Stimulated activated CD4-positive, alpha-beta T cell treated with anti-CD3 and anti-CD28 coated beads, TNF-alpha, amount 100 ng/mL, for 4 hours (primary cell): ENCODE data around the gene TTPAL.
A peak's percentile ranks its signal among the peaks of the same experiment; 100 is the strongest.

ENCODE experiments used
- DNase-seq, 3 experiments: peaks; one replicate each; pipeline ENCODE4 v3.0.0-alpha.2; 2020; ENCODE audit warnings: low read depth in 3 of 3

TTPAL gene, protein sequence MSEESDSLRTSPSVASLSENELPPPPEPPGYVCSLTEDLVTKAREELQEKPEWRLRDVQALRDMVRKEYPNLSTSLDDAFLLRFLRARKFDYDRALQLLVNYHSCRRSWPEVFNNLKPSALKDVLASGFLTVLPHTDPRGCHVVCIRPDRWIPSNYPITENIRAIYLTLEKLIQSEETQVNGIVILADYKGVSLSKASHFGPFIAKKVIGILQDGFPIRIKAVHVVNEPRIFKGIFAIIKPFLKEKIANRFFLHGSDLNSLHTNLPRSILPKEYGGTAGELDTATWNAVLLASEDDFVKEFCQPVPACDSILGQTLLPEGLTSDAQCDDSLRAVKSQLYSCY

DNA sequence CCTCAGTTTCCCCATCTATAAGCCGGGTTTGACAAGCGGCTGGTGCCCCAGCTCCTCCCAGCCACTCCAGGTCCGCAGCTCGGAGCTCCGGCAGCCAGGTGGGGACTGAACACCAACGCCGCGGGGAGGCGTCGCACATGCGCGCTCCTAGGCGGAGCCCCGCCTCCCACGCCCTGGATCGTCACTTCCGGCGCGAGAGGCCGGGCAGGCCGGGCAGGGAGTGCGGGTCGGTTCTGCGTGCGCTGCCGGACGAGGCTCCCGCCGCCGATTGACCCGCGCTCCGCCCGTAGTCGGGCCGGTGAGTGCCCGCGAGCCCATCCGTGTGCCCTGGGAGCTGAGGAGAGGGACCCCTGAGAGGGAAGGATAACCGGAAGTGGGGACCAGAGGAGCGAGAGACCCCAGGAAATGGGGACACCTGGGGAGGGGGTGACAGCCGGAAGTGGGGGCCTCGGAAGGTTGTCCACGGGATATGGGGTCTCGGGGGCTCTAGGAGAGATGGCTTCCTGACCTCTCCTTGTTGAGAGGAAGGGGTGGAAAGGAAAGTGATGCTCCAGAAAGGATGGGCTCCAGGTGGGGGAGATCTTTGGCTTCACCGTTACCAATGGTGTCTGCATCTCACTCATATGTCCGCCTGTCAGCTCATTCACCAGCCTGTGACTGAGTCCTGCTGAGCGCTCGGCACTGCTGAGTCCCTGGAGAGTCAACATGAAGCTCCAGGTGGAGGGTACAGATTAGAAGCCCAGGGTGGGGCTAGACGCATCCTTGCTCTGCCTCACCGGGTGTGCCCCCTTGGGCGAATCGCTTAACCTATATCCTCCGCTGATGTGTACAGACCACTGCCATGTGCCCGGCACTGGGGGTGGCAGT, at the start of gene TTPAL:
Gene TTPAL (plus strand): TSS at position 181 of the 867 bp plus-strand sequence. CDS start 4,126 bp downstream, outside the sequence.
- DNase-seq = peak; percentile 80 to 87 (median 85)

DNA sequence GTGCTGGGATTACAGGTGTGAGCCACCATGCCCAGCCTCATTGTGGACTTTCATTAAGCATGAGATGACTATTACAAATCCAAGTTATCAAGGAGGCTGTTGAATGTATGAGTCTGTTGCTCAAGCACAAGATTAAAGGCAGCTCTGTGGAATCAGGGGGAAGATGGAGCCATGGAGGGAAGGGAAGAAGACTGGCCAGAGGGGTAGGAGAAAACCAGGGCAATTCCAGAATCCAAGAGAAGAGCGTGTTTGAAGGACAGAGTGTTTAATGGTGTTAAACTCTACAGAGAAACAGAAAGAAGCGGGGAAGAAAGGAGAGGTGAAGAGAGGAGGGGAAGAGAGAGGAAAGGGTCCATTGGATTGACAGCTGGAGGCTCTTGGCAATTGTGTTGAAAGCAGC, 49.8 kb upstream of the TTPAL start:
- no peak for DNase-seq

DNA sequence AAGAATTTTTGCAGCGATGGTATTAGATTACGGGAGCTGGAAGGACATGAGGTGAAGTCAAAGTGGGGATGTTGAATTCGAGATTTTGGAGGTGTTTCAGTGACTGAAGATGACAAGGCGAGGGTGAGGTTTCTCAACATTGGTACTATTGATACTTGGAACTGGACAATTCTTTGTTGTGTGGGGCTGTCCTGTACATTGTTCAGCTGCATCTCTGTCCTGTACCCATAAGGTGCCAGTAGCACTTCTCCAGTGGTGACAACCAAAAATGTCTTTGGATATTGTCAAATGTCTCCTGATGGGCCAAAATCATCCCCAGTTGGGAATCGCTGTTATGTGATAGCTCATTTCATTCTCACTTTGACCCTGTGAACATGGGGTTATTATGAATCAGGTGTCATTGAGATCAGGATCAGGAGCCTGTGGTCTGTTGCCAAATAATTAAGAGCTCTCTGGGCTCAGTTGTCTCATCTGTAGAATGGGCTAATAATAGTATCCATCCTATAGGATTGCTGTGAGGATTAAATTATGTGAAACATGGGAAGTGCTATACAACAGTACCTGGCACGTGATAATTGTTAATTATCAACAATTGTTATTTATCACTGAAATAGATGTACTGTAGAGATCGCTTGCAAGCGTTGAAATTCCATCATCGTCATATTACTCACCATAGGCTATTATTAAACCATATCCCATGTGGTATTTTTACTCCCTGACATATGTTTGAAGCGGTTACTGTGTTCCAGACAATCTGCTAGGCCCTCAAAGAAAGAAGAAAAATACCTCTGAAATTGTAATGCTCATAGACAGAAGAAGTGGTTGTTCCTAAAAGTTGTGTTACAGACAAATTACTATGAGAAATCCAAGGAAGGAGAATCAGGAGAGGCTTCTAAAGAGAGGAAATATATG, 48.5 kb upstream of the TTPAL start:
- no peak for DNase-seq

DNA sequence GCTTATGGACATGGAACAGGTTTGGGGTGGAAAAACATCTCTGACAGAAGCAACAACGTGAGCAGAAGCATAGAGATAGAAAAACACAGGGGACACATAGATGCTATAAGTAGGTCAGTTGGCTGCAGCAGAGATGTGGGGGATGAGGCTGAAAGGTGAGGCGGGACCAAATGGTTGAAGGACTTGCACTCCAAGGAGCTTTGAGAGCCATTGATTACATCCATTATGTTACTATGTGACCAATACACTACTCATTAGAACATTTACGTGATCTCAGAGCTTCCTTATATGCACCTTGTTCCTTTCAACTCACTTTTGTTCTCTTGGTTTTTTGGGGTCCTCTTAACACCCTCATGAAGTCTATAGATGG, 47.9 kb upstream of the TTPAL start:
- no peak for DNase-seq

DNA sequence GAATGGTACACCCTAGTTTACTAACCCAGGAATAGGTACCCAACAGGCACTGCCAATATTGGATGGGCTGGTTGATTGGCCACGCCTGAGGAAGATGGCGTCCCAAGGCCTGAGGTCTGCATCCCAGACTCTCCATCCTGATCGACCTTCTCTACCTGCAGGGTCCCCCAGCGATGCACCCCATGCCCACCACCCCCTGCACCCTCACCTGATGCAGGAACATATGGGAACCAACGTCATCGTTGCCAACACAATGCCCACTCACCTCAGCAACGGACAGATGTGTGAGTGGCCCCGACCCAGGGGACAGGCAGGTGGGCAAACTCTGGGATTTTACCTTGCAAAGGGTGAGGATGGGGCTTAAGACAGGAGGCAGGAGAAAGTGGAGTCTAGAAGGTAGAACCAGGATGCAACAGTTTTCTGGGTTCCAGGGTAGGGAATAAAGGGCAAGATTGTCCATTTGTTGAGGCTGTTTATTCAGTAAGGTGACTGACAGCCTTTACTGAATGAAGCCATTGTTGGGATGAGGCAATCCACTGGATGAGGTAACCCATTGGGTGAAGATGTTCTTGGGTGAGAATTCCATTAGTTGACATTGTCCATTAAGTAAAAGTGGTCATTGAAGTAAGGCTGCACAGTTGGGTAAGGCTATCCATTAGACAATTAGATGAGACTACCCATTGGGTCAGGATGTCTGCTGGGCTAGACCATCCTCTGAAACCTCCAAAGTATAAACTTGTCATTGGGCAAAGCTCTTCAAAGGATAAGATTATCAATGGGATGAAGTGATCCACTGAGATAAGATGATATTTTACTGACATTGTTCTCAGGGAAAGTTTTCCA, 47.3 kb upstream of the TTPAL start:
- DNase-seq = no peak

DNA sequence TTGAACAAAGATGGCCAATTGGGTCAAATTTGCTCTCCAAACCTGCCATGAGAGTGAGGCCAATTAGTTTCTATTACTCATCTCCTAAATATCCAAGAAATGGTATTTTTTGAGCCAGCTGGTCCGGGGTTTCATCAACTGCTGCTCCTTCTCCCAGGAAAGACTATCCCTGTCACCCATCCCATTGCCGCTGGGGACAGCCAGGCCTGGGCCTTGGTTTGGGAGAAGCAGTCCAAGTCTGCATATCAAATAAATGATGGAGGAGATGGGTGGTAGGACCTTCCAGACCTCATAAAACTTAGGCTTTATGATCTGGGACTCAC, 46.7 kb upstream of the TTPAL start:
- DNase-seq = no peak

DNA sequence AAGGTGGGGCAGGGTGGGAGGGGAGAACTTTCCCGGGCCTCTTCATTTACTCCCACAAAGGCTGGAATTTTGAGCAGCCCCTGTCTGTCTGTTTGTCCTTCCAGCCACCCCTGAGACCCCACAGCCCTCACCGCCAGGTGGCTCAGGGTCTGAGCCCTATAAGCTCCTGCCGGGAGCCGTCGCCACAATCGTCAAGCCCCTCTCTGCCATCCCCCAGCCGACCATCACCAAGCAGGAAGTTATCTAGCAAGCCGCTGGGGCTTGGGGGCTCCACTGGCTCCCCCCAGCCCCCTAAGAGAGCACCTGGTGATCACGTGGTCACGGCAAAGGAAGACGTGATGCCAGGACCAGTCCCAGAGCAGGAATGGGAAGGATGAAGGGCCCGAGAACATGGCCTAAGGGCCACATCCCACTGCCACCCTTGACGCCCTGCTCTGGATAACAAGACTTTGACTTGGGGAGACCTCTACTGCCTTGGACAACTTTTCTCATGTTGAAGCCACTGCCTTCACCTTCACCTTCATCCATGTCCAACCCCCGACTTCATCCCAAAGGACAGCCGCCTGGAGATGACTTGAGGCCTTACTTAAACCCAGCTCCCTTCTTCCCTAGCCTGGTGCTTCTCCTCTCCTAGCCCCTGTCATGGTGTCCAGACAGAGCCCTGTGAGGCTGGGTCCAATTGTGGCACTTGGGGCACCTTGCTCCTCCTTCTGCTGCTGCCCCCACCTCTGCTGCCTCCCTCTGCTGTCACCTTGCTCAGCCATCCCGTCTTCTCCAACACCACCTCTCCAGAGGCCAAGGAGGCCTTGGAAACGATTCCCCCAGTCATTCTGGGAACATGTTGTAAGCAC, 46.0 kb upstream of the TTPAL start:
- DNase-seq = no peak

DNA sequence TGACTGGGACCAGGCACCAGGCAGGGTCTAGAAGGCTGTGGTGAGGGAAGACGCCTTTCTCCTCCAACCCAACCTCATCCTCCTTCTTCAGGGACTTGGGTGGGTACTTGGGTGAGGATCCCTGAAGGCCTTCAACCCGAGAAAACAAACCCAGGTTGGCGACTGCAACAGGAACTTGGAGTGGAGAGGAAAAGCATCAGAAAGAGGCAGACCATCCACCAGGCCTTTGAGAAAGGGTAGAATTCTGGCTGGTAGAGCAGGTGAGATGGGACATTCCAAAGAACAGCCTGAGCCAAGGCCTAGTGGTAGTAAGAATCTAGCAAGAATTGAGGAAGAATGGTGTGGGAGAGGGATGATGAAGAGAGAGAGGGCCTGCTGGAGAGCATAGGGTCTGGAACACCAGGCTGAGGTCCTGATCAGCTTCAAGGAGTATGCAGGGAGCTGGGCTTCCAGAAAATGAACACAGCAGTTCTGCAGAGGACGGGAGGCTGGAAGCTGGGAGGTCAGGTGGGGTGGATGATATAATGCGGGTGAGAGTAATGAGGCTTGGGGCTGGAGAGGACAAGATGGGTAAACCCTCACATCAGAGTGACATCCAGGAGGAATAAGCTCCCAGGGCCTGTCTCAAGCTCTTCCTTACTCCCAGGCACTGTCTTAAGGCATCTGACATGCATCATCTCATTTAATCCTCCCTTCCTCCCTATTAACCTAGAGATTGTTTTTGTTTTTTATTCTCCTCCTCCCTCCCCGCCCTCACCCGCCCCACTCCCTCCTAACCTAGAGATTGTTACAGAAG, 45.2 kb upstream of the TTPAL start:
- no peak for DNase-seq

DNA sequence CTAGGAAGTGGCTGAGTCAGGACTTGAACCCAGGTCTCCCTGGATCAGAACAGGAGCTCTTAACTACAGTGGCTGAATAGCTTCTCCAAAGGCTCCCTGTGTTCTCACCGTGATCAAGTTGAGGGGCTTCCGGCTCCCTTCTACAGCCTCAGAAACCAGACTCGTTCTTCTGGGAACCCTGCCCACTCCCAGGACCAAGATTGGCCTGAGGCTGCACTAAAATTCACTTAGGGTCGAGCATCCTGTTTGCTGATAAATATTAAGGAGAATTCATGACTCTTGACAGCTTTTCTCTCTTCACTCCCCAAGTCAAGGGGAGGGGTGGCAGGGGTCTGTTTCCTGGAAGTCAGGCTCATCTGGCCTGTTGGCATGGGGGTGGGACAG, 44.6 kb upstream of the TTPAL start:
- DNase-seq = no peak

DNA sequence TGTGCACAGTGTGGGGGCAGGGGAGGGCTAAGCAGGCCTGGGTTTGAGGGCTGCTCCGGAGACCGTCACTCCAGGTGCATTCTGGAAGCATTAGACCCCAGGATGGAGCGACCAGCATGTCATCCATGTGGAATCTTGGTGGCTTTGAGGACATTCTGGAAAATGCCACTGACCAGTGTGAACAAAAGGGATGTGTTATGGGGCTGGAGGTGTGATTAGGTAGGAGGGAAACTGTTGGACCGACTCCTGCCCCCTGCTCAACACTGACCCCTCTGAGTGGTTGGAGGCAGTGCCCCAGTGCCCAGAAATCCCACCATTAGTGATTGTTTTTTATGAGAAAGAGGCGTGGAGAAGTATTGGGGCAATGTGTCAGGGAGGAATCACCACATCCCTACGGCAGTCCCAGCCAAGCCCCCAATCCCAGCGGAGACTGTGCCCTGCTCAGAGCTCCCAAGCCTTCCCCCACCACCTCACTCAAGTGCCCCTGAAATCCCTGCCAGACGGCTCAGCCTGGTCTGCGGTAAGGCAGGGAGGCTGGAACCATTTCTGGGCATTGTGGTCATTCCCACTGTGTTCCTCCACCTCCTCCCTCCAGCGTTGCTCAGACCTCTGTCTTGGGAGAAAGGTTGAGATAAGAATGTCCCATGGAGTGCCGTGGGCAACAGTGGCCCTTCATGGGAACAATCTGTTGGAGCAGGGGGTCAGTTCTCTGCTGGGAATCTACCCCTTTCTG, 44.0 kb upstream of the TTPAL start:
- no peak for DNase-seq

DNA sequence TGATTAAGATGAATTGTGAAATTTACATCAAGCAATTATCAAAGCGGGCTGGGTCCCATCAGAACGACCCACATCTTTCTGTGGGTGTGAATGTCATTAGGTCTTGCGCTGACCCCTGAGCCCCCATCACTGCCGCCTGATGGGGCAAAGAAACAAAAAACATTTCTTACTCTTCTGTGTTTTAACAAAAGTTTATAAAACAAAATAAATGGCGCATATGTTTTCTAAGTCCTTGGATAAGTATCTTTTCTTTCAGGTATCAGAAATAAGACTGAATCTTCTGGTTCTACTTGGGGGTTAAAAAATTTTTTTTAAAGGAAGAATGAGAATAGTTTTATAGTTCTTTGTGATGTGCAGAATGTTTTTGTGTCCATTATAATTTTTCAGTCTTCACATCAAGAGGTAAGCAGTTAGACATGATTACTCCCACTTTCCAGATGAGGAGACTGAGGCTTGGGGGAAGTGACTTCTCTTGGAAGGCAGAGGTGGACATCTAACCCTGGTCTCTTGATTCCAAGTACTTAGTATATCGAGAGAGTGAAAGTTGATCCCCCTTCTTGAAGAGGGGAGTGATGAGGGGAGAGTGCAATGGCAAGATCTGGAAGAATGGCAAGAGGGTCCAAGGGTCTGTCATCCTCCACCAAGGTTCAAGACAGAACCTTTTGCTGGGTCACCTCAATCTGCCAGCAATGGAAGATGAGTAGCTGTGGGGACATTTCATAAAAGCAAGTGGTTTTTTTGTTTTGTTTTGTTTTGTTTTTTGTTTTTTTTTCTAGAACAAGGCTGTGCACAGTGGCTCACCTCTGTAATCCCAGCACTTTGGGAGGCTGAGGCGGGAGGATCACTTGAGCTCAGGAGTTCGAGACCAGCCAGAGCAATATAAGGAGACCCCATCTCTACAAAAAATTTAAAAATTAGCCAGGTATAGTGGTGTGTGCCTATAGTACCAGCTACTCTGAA, 42.8 kb upstream of the TTPAL start:
- DNase-seq = no peak

DNA sequence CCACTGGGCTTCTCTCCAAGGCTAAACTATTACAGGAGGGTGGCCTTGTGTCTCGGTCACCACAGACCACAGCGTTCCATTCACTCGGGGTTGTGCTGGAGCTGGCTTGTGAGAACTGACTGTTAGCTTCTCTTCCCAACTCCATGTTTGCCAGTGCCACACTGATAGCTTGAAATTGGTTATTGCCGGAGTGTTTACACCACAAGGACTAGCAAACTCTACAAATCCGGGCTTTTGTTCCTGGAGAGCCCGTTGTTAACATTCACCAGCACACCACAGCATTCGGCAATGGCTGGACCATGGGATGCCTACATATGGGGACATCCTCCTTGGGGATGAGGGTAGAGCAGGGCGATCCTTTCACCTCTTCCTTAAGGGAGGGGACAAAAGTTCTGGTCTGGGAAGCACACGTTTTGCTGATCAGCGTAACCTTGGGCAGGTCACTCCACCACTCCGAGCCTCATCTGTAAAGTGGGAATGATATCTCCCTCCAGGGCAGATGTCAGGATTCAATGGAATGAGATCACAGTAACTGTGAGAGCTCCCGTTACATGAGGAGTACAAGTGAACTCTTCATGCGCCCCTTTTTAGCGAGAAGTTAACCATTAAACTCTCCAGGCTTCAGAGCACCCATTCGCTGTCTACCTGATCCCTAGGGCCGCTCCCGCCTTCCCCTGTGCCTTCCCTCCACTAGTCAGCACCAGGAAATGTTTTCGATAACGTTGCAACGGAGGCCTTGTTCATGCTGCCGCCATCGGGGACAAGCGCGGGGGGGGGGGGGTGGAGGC, 41.7 kb upstream of the TTPAL start:
- DNase-seq = no peak

DNA sequence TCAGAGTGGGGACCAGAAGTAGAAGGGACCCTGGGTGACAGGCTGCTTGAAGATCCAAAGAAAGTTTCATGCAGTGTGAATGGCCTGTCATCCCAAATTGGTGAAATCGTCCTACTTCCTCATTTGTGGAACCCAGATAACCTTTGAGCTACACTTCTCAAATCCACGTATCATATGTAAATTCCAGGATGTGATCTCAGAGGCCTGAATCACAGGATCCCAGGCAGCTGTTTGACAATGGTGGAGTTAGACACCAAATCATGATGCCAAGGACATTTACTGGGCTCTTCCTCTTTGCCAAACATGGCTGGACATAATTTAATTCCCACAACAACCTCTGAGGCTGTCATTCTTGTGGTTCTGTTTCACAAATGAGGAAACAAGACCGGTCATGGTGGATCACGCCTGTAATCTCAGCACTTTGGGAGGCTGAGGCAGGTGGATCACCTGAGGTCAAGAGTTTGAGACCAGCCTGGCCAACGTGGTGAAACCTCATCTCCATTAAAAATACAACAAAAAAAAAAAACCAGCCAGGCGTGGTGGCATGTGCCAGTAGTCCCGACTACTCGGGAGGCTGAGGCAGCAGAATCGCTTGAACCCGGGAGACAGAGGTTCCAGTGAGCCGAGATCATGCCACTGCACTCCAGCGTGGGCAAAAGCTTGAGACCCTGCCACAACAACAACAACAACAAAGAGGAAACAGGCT, 39.9 kb upstream of the TTPAL start:
- no peak for DNase-seq

DNA sequence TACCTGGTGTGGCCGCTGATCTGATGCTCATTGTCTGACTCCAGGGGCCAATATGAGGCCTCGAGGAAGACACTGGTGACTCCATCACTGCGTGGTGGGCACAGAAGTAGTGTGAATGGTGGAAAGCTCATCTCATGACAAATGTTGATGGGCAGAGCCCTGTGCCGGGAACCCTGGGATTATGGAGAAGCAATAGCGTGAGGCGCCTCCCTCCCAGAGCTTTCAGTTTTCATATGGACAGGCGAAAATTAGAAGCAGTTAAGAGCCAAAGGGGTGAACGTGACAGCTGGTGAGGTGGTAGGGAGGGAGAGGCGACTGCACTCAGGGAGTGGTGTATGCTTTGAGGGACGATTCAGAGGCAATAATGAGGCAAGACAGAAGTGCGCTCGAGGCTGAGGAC, 39.3 kb upstream of the TTPAL start:
- no peak for DNase-seq

DNA sequence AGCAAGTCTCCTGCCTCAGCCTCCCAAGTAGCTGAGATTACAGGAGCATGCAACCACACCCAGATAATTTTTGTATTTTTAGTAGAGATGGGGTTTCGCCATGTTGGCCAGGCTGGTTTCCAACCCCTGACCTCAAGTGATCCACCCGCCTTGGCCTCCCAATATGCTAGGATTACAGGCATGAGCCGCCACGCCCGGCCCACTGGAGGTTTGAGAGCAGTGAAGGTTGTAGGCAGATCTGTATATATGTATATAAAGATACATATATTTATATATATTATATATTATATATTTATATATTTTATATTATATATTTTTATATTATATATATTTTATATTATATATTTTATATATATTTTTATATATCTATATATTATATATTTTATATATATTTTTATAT, 38.2 kb upstream of the TTPAL start:
- no peak for DNase-seq

DNA sequence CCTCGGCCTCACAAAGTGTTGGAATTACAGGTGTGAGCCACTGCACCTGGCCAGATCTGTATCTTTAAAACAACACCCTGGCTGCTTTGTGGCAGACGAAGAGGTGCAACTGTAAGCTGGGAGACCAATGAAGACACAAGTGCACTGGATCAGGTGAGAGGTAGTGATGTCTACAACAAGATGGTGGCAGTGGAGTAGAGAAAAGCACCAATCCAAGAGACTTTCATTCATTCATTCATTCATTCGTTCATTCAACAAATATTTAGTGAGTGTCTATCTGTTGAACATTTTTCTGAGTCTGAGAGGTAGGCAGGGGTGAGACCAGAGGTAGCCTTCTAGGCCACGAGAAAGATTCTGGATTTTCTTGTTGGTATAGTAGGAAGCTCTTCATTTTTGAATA, 36.9 kb upstream of the TTPAL start:
- DNase-seq = no peak
